Spleen (tissue), 11 donors: ENCODE data around the gene DAB1. TPM values are rescaled to one million over a fixed set of nuclear protein-coding genes. Genes with fewer than 3 reads are reported as not detected.

Experiments used
- DNase-seq: peaks from one replicate; pipeline ENCODE4 v3.0.0-alpha.2; 2020
- H3K27ac ChIP-seq, 8 donors: fragments of 200-600 bp; sonication (generic) in 7 of 8; 1 replicate in 4 of 8; 2 replicates in 4 of 8; pipeline versions ENCODE4 v1.5.0 to v1.8.0; 2016 to 2021; ENCODE audit warnings: inconsistent platforms in 4 of 8, mild to moderate bottlenecking in 4 of 8, moderate library complexity in 1 of 8
- H3K27me3 ChIP-seq, 7 donors: fragments of 200-600 bp; sonication (generic) in 6 of 7; replicated peaks in 1 of 7; 1 replicate in 4 of 7; 2 replicates in 3 of 7; pipeline versions ENCODE4 v1.5.0 to v1.8.0; 2016 to 2021; ENCODE audit warnings: inconsistent platforms in 3 of 7, mild to moderate bottlenecking in 1 of 7
- H3K36me3 ChIP-seq, 6 donors: fragments of 200-600 bp; sonication (generic) in 5 of 6; 1 replicate in 4 of 6; 2 replicates in 2 of 6; pipeline versions ENCODE4 v1.5.0 to v1.8.0; 2016 to 2021; ENCODE audit warnings: inconsistent platforms in 2 of 6
- H3K4me1 ChIP-seq, 6 donors: fragments of 200-600 bp; sonication (generic) in 5 of 6; 1 replicate in 3 of 6; 2 replicates in 3 of 6; pipeline versions ENCODE4 v1.5.0 to v1.8.0; 2016 to 2021; ENCODE audit warnings: inconsistent platforms in 3 of 6
- H3K4me3 ChIP-seq, 8 donors: fragments of 200-600 bp; sonication (generic) in 7 of 8; 1 replicate in 4 of 8; 2 replicates in 4 of 8; pipeline versions ENCODE4 v1.5.0 to v1.8.0; 2016 to 2021; ENCODE audit warnings: inconsistent platforms in 4 of 8, mild to moderate bottlenecking in 4 of 8, moderate library complexity in 2 of 8
- H3K9me3 ChIP-seq, 8 donors: fragments of 200-600 bp; sonication (generic) in 7 of 8; 1 replicate in 4 of 8; 2 replicates in 4 of 8; pipeline versions ENCODE4 v1.5.0 to v1.8.0; 2016 to 2021; ENCODE audit warnings: inconsistent platforms in 4 of 8
- POLR2A ChIP-seq, 3 donors: fragments of 450-650 bp; IDR thresholded peaks; one replicate each; pipeline ENCODE4 v1.5.1; 2017; ENCODE audit warnings: antibody characterized with exemption in 3 of 3, mild to moderate bottlenecking in 1 of 3
- POLR2AphosphoS5 ChIP-seq, 3 donors: sonication (generic); formaldehyde crosslinking; IDR thresholded peaks; one replicate each; pipeline ENCODE4 v1.5.1; 2017; ENCODE audit warnings: antibody characterized with exemption in 3 of 3
- WGBS, 5 donors: extraction: QIAGEN DNeasy Blood & Tissue Kit in 3 of 5; methylation state at CpG; one replicate each; pipeline versions ENCODE4 v1.1.5 to v1.1.7; 2013 to 2018; 5-methylcytosine and 5-hydroxymethylcytosine counted together
- intact Hi-C: fragments of 100-400 bp; cut with DNase I; formaldehyde crosslinking; loops from one replicate; pipeline ENCODE4 v1.15.0; 2023; ENCODE audit warnings: low total_unique reads
- polyA plus RNA-seq, 3 donors: library from polyadenylated mRNA; stranded (reverse); fragments of 200-250 nt; gene quantifications; one replicate each; pipeline ENCODE4 v1.2.1, GENCODE V29; 2013
- total RNA-seq, 7 donors: library from RNA; depleted of rRNA in 3 of 7; stranded (reverse); fragments of >200 nt in 3 of 7; fragmentation: NEBNext Ultra II Directional in 4 of 7; extraction: Animal tissue kit (Norgen Biotek cat#: 25700) in 4 of 7; gene quantifications; one replicate each; pipeline versions ENCODE4 v1.1.0 to v1.2.1, GENCODE V29; 2016 to 2021
- TF ChIP-seq, protein P1 (sequence below), 11 experiments: fragments of 200-600 bp in 7 of 11; fragments of 450-650 bp in 4 of 11; sonication (generic) in 4 of 11; IDR thresholded peaks in 8 of 11; conservative IDR thresholded peaks in 3 of 11; 1 replicate in 7 of 11; 2 replicates in 4 of 11; pipeline versions ENCODE4 v1.4.0 to v1.8.0; 2016 to 2021; ENCODE audit warnings: antibody characterized with exemption in 11 of 11, inconsistent platforms in 4 of 11, mild to moderate bottlenecking in 1 of 11
- donor health status: healthy with polysubstance abuse.
- donor health status: DM: no; HTN: no; CAD: no; lungs with moderate emphysema.
- donor health status: DM: no; HTN: no; CAD: no.
- donor health status: Bipolar disorder and iron deficiency.
- donor health status: healthy.
- donor health status: DM: no; HTN: no; CAD: no.
- donor health status: DM: yes; HTN: yes; CAD: no.

The DAB1 gene
- total and polyA plus RNA-seq, 10 donors = 0.03 to 0.70 (median 0.26) TPM; not detected in 1

DNA sequence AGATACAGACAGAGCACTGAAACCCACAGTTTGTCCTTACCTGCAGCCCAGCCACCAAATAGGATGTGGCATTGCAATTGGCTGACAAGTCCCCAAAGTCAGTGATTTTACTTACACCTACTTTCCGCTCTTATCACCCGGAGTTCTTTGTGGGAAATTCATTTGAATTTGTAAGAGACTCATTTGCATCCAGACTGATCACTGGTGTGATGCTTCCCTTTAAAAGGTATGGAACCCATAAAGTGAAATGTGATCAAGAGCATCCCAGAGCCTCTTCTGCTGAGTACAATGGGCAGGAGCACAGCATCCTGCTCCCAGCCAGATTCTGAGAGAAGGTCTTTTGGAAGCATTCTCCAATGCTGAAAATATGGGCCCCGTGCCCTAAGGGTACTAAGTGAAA, 161.4 kb downstream of the DAB1 start:
- no peak overlapping the region for H3K4me3 ChIP-seq
- no peaks in the 10 kb centered on the region for H3K27me3 ChIP-seq
- no peak overlapping the region for H3K27ac ChIP-seq
- TF ChIP-seq, protein P1, sequence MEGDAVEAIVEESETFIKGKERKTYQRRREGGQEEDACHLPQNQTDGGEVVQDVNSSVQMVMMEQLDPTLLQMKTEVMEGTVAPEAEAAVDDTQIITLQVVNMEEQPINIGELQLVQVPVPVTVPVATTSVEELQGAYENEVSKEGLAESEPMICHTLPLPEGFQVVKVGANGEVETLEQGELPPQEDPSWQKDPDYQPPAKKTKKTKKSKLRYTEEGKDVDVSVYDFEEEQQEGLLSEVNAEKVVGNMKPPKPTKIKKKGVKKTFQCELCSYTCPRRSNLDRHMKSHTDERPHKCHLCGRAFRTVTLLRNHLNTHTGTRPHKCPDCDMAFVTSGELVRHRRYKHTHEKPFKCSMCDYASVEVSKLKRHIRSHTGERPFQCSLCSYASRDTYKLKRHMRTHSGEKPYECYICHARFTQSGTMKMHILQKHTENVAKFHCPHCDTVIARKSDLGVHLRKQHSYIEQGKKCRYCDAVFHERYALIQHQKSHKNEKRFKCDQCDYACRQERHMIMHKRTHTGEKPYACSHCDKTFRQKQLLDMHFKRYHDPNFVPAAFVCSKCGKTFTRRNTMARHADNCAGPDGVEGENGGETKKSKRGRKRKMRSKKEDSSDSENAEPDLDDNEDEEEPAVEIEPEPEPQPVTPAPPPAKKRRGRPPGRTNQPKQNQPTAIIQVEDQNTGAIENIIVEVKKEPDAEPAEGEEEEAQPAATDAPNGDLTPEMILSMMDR (IDR thresholded peaks at IDR 0.05 in 8 of 11, conservative IDR thresholded peaks at IDR 0.05 in 3 of 11) = no peak
- TF ChIP-seq POLR2AphosphoS5 (IDR thresholded peaks at IDR 0.05) = no peak
- no peak for TF ChIP-seq POLR2A (IDR thresholded peaks at IDR 0.05)
- peaks cover 0 to 5% (median 4%) of the 10 kb centered on the region in 8 donors for H3K9me3 ChIP-seq
- DNase-seq = no peak
- no peaks in the 10 kb centered on the region for H3K4me1 ChIP-seq
- WGBS, 5 donors = 84 to 91% (median 87%) methylated on average over 3 of the region's 3 CpGs
- intact Hi-C loops = no loop called here
- no peaks in the 10 kb centered on the region for H3K36me3 ChIP-seq

DNA sequence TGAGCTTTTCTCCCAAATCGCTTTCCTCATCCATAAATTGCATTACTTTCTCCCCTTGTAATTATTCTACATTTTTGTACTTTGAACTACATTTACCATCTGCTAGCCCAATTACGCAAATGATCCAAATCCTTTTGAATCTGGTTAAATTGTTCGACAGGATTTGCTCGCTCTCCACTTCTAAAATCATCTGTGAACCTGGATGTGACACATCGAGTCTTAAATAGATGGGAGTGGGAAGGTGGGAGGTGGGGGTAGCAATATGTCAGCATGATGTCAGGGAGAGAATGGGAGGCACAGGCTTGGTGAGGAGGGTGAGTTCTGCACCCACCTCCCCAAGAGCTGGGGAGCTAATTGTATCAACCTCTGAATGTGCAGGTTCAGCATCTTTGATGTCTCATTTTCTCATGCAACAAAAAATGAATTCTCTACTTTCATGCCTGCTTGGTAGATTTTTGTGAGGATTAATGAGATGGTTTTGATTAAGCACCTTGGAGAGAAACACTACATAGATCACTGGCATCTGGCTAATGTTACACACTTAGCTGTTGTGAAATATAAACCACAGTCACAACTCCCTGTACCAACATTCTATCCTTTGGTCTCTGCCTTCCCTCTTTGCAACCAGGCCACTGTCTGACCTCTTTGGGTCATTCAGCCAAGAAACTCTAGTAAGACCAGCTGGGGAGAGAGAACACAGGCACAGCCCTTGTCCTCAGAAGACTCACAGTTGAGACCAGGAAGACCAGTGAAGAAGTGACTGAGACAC, 165.1 kb downstream of the DAB1 start:
- H3K36me3 ChIP-seq = no peaks in the 10 kb centered on the region

DNA sequence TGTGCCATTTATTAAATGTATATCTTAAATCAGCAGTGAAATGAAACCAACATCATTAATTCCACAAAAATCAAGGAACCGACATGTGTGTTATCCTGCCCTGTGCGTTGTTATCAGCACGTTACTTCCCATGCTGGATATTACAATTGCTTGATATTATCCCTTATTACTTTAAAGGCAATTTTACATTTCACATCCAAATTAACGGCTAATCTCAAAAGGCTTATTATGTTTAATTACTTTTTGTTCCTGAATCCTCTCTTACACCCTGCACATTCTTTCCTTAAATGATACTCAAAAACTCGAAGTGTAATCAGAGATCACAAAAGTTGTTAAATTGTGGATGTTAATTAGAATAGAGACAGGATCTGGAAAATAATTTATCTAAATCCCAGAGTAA, 167.9 kb downstream of the DAB1 start:
- no peak overlapping the region for H3K27ac ChIP-seq
- no peak overlapping the region for H3K4me3 ChIP-seq
- 84 to 90% (median 87%) methylated on average over 5 of the region's 5 CpGs for WGBS, 5 donors
- intact Hi-C loops = no loop called here
- no peak for TF ChIP-seq POLR2AphosphoS5 (IDR thresholded peaks at IDR 0.05)
- TF ChIP-seq POLR2A (IDR thresholded peaks at IDR 0.05) = no peak
- TF ChIP-seq, protein P1 (IDR thresholded peaks at IDR 0.05 in 8 of 11, conservative IDR thresholded peaks at IDR 0.05 in 3 of 11) = no peak
- no peak for DNase-seq
- H3K27me3 ChIP-seq = no peaks in the 10 kb centered on the region
- no peaks in the 10 kb centered on the region for H3K4me1 ChIP-seq
- H3K9me3 ChIP-seq = peaks cover 0 to 11% (median 5%) of the 10 kb centered on the region in 8 donors
- H3K36me3 ChIP-seq = no peaks in the 10 kb centered on the region

More for the DNA sequence above, 165.1 kb downstream of the DAB1 start:
- Histone ChIP-seq H3K27me3 (no peaks in the 10 kb centered on the region), H3K27ac (no peak overlapping the region), H3K9me3 (peaks cover 0 to 11% (median 5%) of the 10 kb centered on the region in 8 donors), H3K4me1 (no peaks in the 10 kb centered on the region), H3K4me3 (no peak overlapping the region)
- DNase-seq = no peak
- WGBS, 5 donors = 85 to 93% (median 89%) methylated on average over 5 of the region's 5 CpGs
- TF ChIP-seq POLR2A (IDR thresholded peaks at IDR 0.05) (no peak), POLR2AphosphoS5 (IDR thresholded peaks at IDR 0.05) (no peak)
- TF ChIP-seq, protein P1 (IDR thresholded peaks at IDR 0.05 in 8 of 11, conservative IDR thresholded peaks at IDR 0.05 in 3 of 11) = no peak
- intact Hi-C loops = no loop called here

DNA sequence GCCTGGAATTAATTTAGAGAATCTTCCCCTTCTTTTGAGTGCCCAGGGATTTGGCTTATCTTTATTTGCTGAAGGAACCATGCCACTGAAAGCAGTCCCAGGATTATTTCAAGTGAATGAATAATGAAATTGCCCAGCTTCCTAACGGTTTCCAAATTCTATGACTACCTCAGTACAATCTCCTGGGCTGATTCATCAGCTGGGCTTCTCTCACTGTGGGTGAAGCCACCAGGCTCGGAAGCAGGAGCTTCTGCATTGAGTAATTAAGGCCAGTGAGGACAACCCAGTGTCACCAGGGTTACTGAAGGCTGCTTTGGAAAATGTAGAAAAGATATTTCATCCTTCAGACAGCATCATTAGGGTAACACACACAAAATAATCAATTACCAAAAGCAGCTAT, 169.8 kb downstream of the DAB1 start:
- DNase-seq = no peak
- no peaks in the 10 kb centered on the region for H3K27me3 ChIP-seq
- TF ChIP-seq, protein P1 (IDR thresholded peaks at IDR 0.05 in 8 of 11, conservative IDR thresholded peaks at IDR 0.05 in 3 of 11) = no peak
- TF ChIP-seq POLR2AphosphoS5 (IDR thresholded peaks at IDR 0.05) (no peak), POLR2A (IDR thresholded peaks at IDR 0.05) (no peak)
- H3K36me3 ChIP-seq = no peaks in the 10 kb centered on the region
- no peak overlapping the region for H3K4me3 ChIP-seq
- H3K9me3 ChIP-seq = peaks cover 0 to 11% (median 5%) of the 10 kb centered on the region in 8 donors
- no peak overlapping the region for H3K27ac ChIP-seq
- intact Hi-C loops = no loop called here
- no peaks in the 10 kb centered on the region for H3K4me1 ChIP-seq
- 52 to 62% (median 58%) methylated on average over 2 of the region's 2 CpGs for WGBS, 5 donors
